Upper lobe of left lung (tissue), 4 donors: ENCODE data around the gene MEGF10.

Experiments
- EP300 ChIP-seq, 4 donors: sonication (generic); formaldehyde crosslinking; IDR thresholded peaks; one replicate each; pipeline ENCODE4 v1.5.1; 2017; ENCODE audit warnings: antibody characterized with exemption in 4 of 4, control low read depth in 2 of 4
- POLR2A ChIP-seq, 4 donors: fragments of 450-650 bp; IDR thresholded peaks; one replicate each; pipeline ENCODE4 v1.5.1; 2016 to 2017; ENCODE audit warnings: antibody characterized with exemption in 4 of 4, mild to moderate bottlenecking in 2 of 4
- POLR2AphosphoS5 ChIP-seq, 2 donors: sonication (generic); formaldehyde crosslinking; IDR thresholded peaks; one replicate each; pipeline ENCODE4 v1.5.1; 2017; ENCODE audit warnings: antibody characterized with exemption in 2 of 2
- TF ChIP-seq, protein P1 (sequence below), 6 experiments: fragments of 450-650 bp in 4 of 6; fragments of 200-600 bp in 2 of 6; sonication (generic) in 2 of 6; IDR thresholded peaks; one replicate each; pipeline ENCODE4 v1.5.1; 2016 to 2019; ENCODE audit warnings: antibody characterized with exemption in 6 of 6

DNA sequence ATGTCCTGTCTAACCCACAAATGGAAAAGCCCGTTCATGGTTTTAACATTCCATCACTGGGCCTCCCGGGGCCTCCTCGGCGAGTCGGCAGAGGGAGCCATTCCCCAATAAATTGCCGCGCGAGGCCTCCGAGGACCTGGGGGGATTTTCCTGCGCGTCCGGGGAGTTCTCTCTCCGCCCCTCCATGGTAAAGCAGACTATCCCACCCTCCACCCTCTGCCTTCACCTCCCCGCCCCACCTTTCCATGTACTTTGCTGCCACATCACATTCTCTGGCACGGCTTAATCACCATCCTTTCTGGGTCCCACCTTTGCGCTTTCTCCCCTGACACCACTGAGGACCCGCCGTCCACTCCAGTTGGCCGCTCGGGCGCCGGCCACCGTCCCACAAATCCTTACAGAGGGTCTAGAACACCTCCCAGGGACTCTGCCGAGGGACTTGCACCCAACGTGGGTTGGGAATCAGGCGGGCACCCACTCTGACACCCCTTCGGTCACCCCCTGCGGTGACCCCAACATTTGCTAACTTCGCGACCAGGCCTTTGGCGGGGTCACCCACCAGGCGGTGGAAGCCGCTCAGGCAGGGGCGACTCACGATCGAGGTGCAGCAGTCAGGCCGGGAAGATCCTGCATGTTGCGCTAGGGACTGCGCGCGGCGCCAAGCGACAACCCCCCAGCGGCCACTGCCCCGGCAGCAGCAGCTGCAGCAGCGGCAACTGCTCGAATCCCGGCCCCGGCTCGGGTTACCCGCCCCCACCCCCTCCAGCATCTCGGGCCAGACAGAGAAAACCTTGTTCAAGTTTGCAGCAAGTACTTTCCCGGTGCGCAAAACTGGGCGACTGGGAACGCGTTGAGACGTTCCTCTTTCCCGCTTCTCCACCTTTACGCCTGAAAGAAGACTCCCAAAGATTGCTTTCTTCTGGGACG is at the start of gene MEGF10:
- TF ChIP-seq POLR2A (IDR thresholded peaks at IDR 0.05) (no peak), EP300 (IDR thresholded peaks at IDR 0.05) (no peak), POLR2AphosphoS5 (IDR thresholded peaks at IDR 0.05) (no peak)
- TF ChIP-seq, protein P1, sequence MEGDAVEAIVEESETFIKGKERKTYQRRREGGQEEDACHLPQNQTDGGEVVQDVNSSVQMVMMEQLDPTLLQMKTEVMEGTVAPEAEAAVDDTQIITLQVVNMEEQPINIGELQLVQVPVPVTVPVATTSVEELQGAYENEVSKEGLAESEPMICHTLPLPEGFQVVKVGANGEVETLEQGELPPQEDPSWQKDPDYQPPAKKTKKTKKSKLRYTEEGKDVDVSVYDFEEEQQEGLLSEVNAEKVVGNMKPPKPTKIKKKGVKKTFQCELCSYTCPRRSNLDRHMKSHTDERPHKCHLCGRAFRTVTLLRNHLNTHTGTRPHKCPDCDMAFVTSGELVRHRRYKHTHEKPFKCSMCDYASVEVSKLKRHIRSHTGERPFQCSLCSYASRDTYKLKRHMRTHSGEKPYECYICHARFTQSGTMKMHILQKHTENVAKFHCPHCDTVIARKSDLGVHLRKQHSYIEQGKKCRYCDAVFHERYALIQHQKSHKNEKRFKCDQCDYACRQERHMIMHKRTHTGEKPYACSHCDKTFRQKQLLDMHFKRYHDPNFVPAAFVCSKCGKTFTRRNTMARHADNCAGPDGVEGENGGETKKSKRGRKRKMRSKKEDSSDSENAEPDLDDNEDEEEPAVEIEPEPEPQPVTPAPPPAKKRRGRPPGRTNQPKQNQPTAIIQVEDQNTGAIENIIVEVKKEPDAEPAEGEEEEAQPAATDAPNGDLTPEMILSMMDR (IDR thresholded peaks at IDR 0.05), result peak in 4 of 6 experiments; percentile 14 to 32 (median 16)
